GM18498 (cell line): ENCODE data around the gene HOXC13.

Source experiments
- ATAC-seq: cut with Tn5 transposase; IDR thresholded peaks from one replicate; pipeline ENCODE4 v1.9.1; 2021; ENCODE audit warnings: mild to moderate bottlenecking, moderate library complexity; ENCODE audit not compliant: unreplicated experiment

Gene HOXC13

DNA sequence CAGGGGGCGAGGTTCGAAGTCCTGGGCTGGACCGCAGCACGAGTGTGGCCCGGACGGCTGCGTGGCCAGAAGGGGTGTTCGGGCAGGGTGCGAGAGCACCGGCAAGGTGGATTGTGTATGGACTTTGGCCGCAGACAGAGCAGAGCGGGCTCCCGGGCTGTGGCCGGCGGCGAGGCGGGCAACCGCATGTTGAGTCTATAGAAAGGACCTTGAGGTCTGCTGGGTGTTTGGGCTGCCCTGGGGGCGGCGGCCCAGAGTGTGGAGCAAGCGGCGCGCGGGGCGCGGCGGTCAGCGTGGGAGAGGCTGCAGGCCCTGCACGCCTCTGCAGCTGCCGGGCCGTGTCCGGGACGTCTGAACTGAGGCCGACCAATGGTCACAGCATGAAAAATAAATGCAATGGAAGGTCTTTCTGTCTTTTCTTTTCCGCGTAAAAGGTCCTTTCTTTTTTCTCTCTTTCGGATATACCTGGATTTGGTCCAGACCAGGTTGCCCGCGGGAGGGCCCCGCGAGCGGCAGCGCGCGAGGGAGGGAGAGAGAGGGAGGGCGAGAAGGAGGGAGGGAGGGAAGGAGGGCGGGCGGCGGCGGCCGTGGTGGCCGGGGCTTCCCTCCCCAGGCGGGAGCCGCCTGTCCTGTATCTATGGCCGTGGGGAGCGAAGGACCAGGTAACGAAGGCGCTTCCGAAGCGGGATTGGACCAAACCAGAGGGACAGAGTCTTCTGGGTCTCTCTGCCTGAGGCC, 55.8 kb downstream of the HOXC13 start:
- no peak for ATAC-seq

DNA sequence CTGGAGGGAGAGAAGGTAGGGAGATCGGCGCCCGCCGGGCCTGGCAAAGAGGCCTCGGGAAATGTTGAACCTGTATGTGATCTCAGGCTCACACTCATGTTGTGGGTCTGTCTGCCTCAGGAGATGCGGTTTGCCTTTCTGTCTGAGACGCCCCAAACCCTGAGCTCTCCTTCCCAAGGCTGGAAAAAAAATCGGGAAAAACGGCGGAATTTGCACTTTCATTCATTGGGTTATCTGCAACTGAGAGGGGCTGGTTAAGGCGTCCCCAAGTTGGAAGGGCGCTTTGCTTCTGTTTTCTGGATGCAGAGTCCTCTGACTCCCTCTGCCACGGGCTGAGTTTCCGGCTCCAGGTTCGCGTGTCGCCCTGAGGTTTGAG, 56.4 kb downstream of the HOXC13 start:
- ATAC-seq = no peak

DNA sequence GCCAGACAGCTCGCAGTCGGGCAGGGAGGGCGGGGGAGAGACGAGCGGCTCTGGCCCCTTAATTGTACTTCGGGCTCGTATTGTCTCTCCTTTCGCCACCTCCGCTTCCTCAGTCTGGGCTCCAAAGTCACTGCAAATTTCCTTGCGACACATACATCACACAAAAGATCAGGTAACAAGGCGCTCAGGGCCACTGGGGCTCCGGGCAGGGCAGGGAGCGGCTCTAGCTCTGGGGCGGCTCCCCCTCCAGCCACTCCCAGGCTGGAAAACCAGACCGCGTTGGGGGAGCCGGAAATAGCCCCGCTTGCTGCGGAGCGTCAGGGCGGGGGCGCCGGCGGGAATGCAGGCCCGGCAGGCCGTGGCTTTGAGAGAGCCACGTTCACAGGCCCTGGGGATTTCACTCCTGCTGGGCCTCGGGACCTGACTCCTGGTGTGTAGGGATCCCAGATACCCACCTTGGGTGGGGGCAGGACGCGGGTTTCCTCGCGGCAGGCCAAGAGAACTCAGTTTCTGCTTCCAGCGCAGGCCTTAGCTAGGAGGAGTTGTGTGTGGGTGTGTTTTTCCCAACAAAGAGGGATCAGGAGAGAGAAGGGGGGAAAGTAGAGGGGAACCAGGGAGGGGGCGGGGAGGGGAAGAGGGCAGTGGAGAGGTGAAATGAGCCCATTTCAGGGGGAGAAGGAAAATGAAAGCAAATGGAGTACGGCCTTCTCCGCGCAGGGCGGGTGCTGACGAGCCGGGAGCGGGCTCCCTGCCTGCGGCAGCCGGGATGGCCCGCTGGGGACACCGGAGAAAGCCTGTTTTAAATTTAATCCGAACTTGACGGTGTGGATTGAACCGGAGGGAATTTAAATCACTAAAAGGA, 57.0 kb downstream of the HOXC13 start:
- ATAC-seq = no peak
